GM12878 (cell line): ENCODE results near the gene MEIS1.

Source experiments
- EZH2 ChIP-seq: IDR thresholded peaks from 2 replicates; pipeline ENCODE4 v1.6.1; 2012; ENCODE audit warnings: low read depth, mild to moderate bottlenecking, control low read depth, inconsistent platforms, low read length, borderline replicate concordance; ENCODE audit not compliant: control insufficient read depth
- JUNB ChIP-seq: IDR thresholded peaks from 2 replicates; pipeline ENCODE4 v1.6.1; 2016; ENCODE audit warnings: antibody characterized with exemption, mild to moderate bottlenecking
- NFXL1 ChIP-seq: fragments of 450-650 bp; IDR thresholded peaks from 2 replicates; pipeline ENCODE4 v1.6.1; 2017; ENCODE audit warnings: antibody characterized with exemption, mild to moderate bottlenecking, borderline replicate concordance
- NR2C1 ChIP-seq: fragments of 450-650 bp; IDR thresholded peaks from 2 replicates; pipeline ENCODE4 v1.6.1; 2017; ENCODE audit warnings: antibody characterized with exemption, mild to moderate bottlenecking, moderate library complexity
- POLR2AphosphoS5 ChIP-seq: IDR thresholded peaks from 2 replicates; pipeline ENCODE4 v1.6.1; 2011; ENCODE audit warnings: mild to moderate bottlenecking, low read length, inconsistent platforms
- SP1 ChIP-seq: IDR thresholded peaks from one replicate; pipeline ENCODE4 v1.6.1; 2011; ENCODE audit warnings: low read depth, low read length
- TAF1 ChIP-seq: IDR thresholded peaks from 2 replicates; pipeline ENCODE4 v1.6.1; 2011; ENCODE audit warnings: mild to moderate bottlenecking, low read depth, low read length, borderline replicate concordance
- TF ChIP-seq, protein P1 (sequence below), 3 experiments: IDR thresholded peaks in 2 of 3; conservative IDR thresholded peaks in 1 of 3; 2 replicates each; pipeline ENCODE4 v1.5.1; 2011; ENCODE audit warnings: low read depth in 3 of 3, low read length in 3 of 3, mild to moderate bottlenecking in 3 of 3, control low read depth in 2 of 3, moderate library complexity in 2 of 3, inconsistent platforms in 1 of 3, mixed read lengths in 1 of 3; ENCODE audit not compliant: control insufficient read depth in 2 of 3, insufficient read depth in 1 of 3; ENCODE audit errors: extremely low read depth in 1 of 3
- TF ChIP-seq, protein P2 (sequence below): IDR thresholded peaks from 2 replicates; pipeline ENCODE4 v1.6.1; 2011; ENCODE audit warnings: borderline replicate concordance, low read depth, mild to moderate bottlenecking, moderate library complexity, low read length; ENCODE audit not compliant: insufficient read depth, poor library complexity, severe bottlenecking
- TF ChIP-seq, protein P3 (sequence below): IDR thresholded peaks from 2 replicates; pipeline ENCODE4 v1.6.1; 2012; ENCODE audit warnings: low read depth, low read length, improper control_type of control experiment

- TF ChIP-seq, protein P1, sequence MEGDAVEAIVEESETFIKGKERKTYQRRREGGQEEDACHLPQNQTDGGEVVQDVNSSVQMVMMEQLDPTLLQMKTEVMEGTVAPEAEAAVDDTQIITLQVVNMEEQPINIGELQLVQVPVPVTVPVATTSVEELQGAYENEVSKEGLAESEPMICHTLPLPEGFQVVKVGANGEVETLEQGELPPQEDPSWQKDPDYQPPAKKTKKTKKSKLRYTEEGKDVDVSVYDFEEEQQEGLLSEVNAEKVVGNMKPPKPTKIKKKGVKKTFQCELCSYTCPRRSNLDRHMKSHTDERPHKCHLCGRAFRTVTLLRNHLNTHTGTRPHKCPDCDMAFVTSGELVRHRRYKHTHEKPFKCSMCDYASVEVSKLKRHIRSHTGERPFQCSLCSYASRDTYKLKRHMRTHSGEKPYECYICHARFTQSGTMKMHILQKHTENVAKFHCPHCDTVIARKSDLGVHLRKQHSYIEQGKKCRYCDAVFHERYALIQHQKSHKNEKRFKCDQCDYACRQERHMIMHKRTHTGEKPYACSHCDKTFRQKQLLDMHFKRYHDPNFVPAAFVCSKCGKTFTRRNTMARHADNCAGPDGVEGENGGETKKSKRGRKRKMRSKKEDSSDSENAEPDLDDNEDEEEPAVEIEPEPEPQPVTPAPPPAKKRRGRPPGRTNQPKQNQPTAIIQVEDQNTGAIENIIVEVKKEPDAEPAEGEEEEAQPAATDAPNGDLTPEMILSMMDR (IDR thresholded peaks at IDR 0.05 in 2 of 3, conservative IDR thresholded peaks at IDR 0.05 in 1 of 3; ENCODE audit: control insufficient read depth in 2 of 3, extremely low read depth in 1 of 3, insufficient read depth in 1 of 3, low read depth in 3 of 3, low read length in 3 of 3): no peak
- TF ChIP-seq TAF1 (no peak), POLR2AphosphoS5 (no peak), SP1 (no peak), EZH2 (no peak), NR2C1 (no peak), NFXL1 (no peak), JUNB (no peak)
- TF ChIP-seq, protein P2, sequence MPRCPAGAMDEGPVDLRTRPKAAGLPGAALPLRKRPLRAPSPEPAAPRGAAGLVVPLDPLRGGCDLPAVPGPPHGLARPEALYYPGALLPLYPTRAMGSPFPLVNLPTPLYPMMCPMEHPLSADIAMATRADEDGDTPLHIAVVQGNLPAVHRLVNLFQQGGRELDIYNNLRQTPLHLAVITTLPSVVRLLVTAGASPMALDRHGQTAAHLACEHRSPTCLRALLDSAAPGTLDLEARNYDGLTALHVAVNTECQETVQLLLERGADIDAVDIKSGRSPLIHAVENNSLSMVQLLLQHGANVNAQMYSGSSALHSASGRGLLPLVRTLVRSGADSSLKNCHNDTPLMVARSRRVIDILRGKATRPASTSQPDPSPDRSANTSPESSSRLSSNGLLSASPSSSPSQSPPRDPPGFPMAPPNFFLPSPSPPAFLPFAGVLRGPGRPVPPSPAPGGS: no peak
- TF ChIP-seq, protein P3, sequence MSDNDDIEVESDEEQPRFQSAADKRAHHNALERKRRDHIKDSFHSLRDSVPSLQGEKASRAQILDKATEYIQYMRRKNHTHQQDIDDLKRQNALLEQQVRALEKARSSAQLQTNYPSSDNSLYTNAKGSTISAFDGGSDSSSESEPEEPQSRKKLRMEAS: no peak
These were observed at the start of gene MEIS1 for GRCh38 chr2:66434679-66435548.
